ENCODE measurements around the gene PI4K2A.
A peak's percentile ranks its signal among the peaks of the same experiment; 100 is the strongest.

The PI4K2A gene

GRCh38 chr10:97640174-97640867 is at the start of gene PI4K2A:
PI4K2A (plus strand) TSS chr10:97640671; CDS start chr10:97640743, 72 bp downstream.
- peak; percentile 99 for FAIRE-seq

- FAIRE-seq, result no peak
Measured at GRCh38 chr10:97590748-97591495, 49.5 kb upstream of the PI4K2A start.

- no peak for FAIRE-seq
Measured at GRCh38 chr10:97593421-97593820, 47.0 kb upstream of the PI4K2A start.

GRCh38 chr10:97596101-97597082 is 44.1 kb upstream of the PI4K2A start:
- no peak for FAIRE-seq

- no peak for FAIRE-seq
Measured at GRCh38 chr10:97597778-97598177, 42.7 kb upstream of the PI4K2A start.

GRCh38 chr10:97598407-97599271 is 41.8 kb upstream of the PI4K2A start:
- FAIRE-seq, result no peak

- no peak for FAIRE-seq
Measured at GRCh38 chr10:97599272-97599619, 41.2 kb upstream of the PI4K2A start.

- no peak for FAIRE-seq
Measured at GRCh38 chr10:97600616-97601015, 39.9 kb upstream of the PI4K2A start.

GRCh38 chr10:97601268-97602215 is 38.9 kb upstream of the PI4K2A start:
- FAIRE-seq, result no peak

- FAIRE-seq, result no peak
Measured at GRCh38 chr10:97607095-97607636, 33.3 kb upstream of the PI4K2A start.

- FAIRE-seq, result no peak
Measured at GRCh38 chr10:97608991-97609561, 31.4 kb upstream of the PI4K2A start.

- FAIRE-seq, result no peak
Measured at GRCh38 chr10:97611473-97611872, 29.0 kb upstream of the PI4K2A start.

GRCh38 chr10:97612386-97612785 is 28.1 kb upstream of the PI4K2A start:
- FAIRE-seq, result peak; percentile 92

GRCh38 chr10:97618285-97618684 is 22.2 kb upstream of the PI4K2A start:
- no peak for FAIRE-seq

- no peak for FAIRE-seq
Measured at GRCh38 chr10:97618733-97619132, 21.7 kb upstream of the PI4K2A start.

- FAIRE-seq, result no peak
Measured at GRCh38 chr10:97623277-97623676, 17.2 kb upstream of the PI4K2A start.

GRCh38 chr10:97627731-97628130 is 12.7 kb upstream of the PI4K2A start:
- no peak for FAIRE-seq

- FAIRE-seq, result no peak
Measured at GRCh38 chr10:97628228-97628627, 12.2 kb upstream of the PI4K2A start.

GRCh38 chr10:97629289-97629688 is 11.2 kb upstream of the PI4K2A start:
- no peak for FAIRE-seq

- FAIRE-seq, result no peak
Measured at GRCh38 chr10:97631098-97631497, 9.4 kb upstream of the PI4K2A start.
